Fibroblast of skin of back (primary cell): ENCODE results near the gene PPP1R3E.
A peak's percentile ranks its signal among the peaks of the same experiment; 100 is the strongest.
"Not testable (repeated sequence)": the region's sequence is repeated elsewhere in the genome, so short reads cannot be mapped to it uniquely, and the experiment has no call there.

Experiments used
- DNase-seq: peaks from one replicate; pipeline ENCODE4 v3.0.0-alpha.2; 2013

The PPP1R3E gene

GRCh38 chr14:23297611-23298277 is 4.9 kb downstream of the PPP1R3E start:
- DNase-seq = no peak

- no peak for DNase-seq
These were observed 5.6 kb downstream of the PPP1R3E start for GRCh38 chr14:23297096-23297495.

GRCh38 chr14:23296012-23296777 is 6.5 kb downstream of the PPP1R3E start:
- DNase-seq = no peak

GRCh38 chr14:23294734-23295561 is 7.7 kb downstream of the PPP1R3E start:
- DNase-seq = peak; percentile 62

GRCh38 chr14:23286902-23287479 is 15.7 kb downstream of the PPP1R3E start:
- DNase-seq = no peak

- peak; percentile 99 for DNase-seq
These were observed 16.4 kb downstream of the PPP1R3E start, which contains the start of gene HOMEZ for GRCh38 chr14:23286020-23286901. HOMEZ (minus strand) TSS chr14:23286132; CDS start chr14:23285952, 180 bp downstream.

- DNase-seq = no peak
These were observed 17.1 kb downstream of the PPP1R3E start for GRCh38 chr14:23285530-23286019.

GRCh38 chr14:23284654-23285529 is 17.8 kb downstream of the PPP1R3E start:
- no peak for DNase-seq

GRCh38 chr14:23281247-23281646 is 21.4 kb downstream of the PPP1R3E start:
- DNase-seq = no peak

- not testable (repeated sequence) for DNase-seq
These were observed 24.7 kb downstream of the PPP1R3E start for GRCh38 chr14:23277928-23278327.

GRCh38 chr14:23277189-23277588 is 25.5 kb downstream of the PPP1R3E start:
- DNase-seq = no peak

- no peak for DNase-seq
These were observed 27.2 kb downstream of the PPP1R3E start for GRCh38 chr14:23275412-23275811.

- DNase-seq = no peak
These were observed 33.5 kb downstream of the PPP1R3E start for GRCh38 chr14:23269193-23269592.

GRCh38 chr14:23260849-23261248 is 41.8 kb downstream of the PPP1R3E start:
- DNase-seq = not testable (repeated sequence)

- DNase-seq = no peak
These were observed 43.2 kb downstream of the PPP1R3E start for GRCh38 chr14:23259426-23259825.

GRCh38 chr14:23258256-23258655 is 44.4 kb downstream of the PPP1R3E start:
- no peak for DNase-seq

- no peak for DNase-seq
These were observed 50.0 kb downstream of the PPP1R3E start for GRCh38 chr14:23252420-23253333.

GRCh38 chr14:23252006-23252405 is 50.7 kb downstream of the PPP1R3E start:
- no peak for DNase-seq

GRCh38 chr14:23249824-23250223 is 52.8 kb downstream of the PPP1R3E start:
- no peak for DNase-seq
